MCF 10A (cell line): ENCODE results near the gene RAPGEF5. TPM values are rescaled to one million over a fixed set of nuclear protein-coding genes. Genes with fewer than 3 reads are reported as not detected.

Experiments
- BruUV-seq: library from RNA; stranded (reverse); fragments of 400-500 nt; replicated peaks from 2 replicates; lab custom pipeline; 2021; lab: Mats Ljungman, UMichigan
- CTCF ChIA-PET: fragments of 300-600 bp; sonication (Branson Sonifier 250); formaldehyde crosslinking; extraction: SDS; loops from one replicate; lab custom pipeline; 2021; ENCODE audit warnings: antibody characterized with exemption, inconsistent platforms; lab: Yijun Ruan, JAX
- POLR2A ChIA-PET: fragments of 300-600, 350-650 bp; sonication (Branson Sonifier 250); formaldehyde crosslinking; extraction: SDS; loops from one replicate; lab custom pipeline; 2020; ENCODE audit warnings: antibody characterized with exemption, inconsistent platforms; lab: Yijun Ruan, JAX
- DNase-seq: peaks from one replicate; pipeline ENCODE4 v3.0.0-alpha.2; 2018; ENCODE audit not compliant: unreplicated experiment
- H3K27ac Mint-ChIP-seq: one replicate; pipeline ENCODE4 v1.8.0; 2022; ENCODE audit warnings: mild to moderate bottlenecking, low read depth, mixed read lengths; ENCODE audit not compliant: unreplicated experiment
- H3K27me3 Mint-ChIP-seq: one replicate; pipeline ENCODE4 v1.8.0; 2022; ENCODE audit warnings: mixed read lengths; ENCODE audit not compliant: insufficient read depth, unreplicated experiment
- H3K36me3 Mint-ChIP-seq: one replicate; pipeline ENCODE4 v1.8.0; 2022; ENCODE audit warnings: mild to moderate bottlenecking, moderate library complexity, mixed read lengths; ENCODE audit not compliant: insufficient read depth, unreplicated experiment
- H3K4me1 Mint-ChIP-seq: one replicate; pipeline ENCODE4 v1.8.0; 2022; ENCODE audit warnings: mixed read lengths; ENCODE audit not compliant: insufficient read depth, unreplicated experiment
- H3K4me3 Mint-ChIP-seq: one replicate; pipeline ENCODE4 v1.8.0; 2022; ENCODE audit warnings: mild to moderate bottlenecking, moderate library complexity, mixed read lengths; ENCODE audit not compliant: unreplicated experiment
- H3K9me3 Mint-ChIP-seq: one replicate; pipeline ENCODE4 v1.8.0; 2022; ENCODE audit warnings: mixed read lengths; ENCODE audit not compliant: unreplicated experiment
- CTCF ChIP-seq: fragments of 200-600 bp; IDR thresholded peaks from one replicate; pipeline ENCODE4 v1.8.0; 2022; ENCODE audit warnings: antibody characterized with exemption, mild to moderate bottlenecking; ENCODE audit not compliant: unreplicated experiment
- intact Hi-C: fragments of 100-400 bp; cut with micrococcal nuclease; formaldehyde crosslinking; loops from 2 replicates; pipeline ENCODE4 v1.14.1; 2022
- total RNA-seq: library from RNA; stranded (reverse); gene quantifications from 2 replicates; pipeline ENCODE4 v1.2.3, GENCODE V29; 2022

The RAPGEF5 gene
- total RNA-seq, 1 experiment from 2014 or later: 1.9 TPM

GRCh38 chr7:22318376-22318775 is 38.6 kb downstream of the RAPGEF5 start:
- Mint-ChIP-seq H3K4me1 (no peaks in the 10 kb centered on the region), H3K27me3 (no peaks in the 10 kb centered on the region), H3K27ac (no peak overlapping the region), H3K4me3 (no peak overlapping the region), H3K36me3 (no peaks in the 10 kb centered on the region), H3K9me3 (no peaks in the 10 kb centered on the region)
- ChIA-PET CTCF (interaction anchor here (1.2 to 1.4 kb wide), 4 partner anchors 9 to 135 kb away, joined by 3 to 10 read pairs (median 6); no protein-coding TSS in a partner anchor), POLR2A (interaction anchor here (0.6 kb wide), 1 partner anchor 103 kb away, joined by 5 read pairs; no protein-coding TSS in a partner anchor)
- no peak for DNase-seq
- no peak for TF ChIP-seq CTCF
- intact Hi-C loops: no loop called here
- BruUV-seq: no TSS peak

- TF ChIP-seq CTCF: no peak
- H3K4me1 Mint-ChIP-seq: no peaks in the 10 kb centered on the region
- H3K4me3 Mint-ChIP-seq: no peak overlapping the region
- POLR2A ChIA-PET: interaction anchor here (0.6 kb wide), 1 partner anchor 104 kb away, joined by 5 read pairs; no protein-coding TSS in a partner anchor
- no peaks in the 10 kb centered on the region for H3K36me3 Mint-ChIP-seq
- intact Hi-C loops: no loop called here
- CTCF ChIA-PET: interaction anchor here (0.6 to 1.4 kb wide), 3 partner anchors 21 to 39 kb away, joined by 3 read pairs; no protein-coding TSS in a partner anchor
- H3K27me3 Mint-ChIP-seq: no peaks in the 10 kb centered on the region
- no peak for DNase-seq
- no peak overlapping the region for H3K27ac Mint-ChIP-seq
- BruUV-seq: no TSS peak
- no peaks in the 10 kb centered on the region for H3K9me3 Mint-ChIP-seq
These were observed 39.3 kb downstream of the RAPGEF5 start for GRCh38 chr7:22317632-22318031.

- no peaks in the 10 kb centered on the region for H3K27me3 Mint-ChIP-seq
- no peaks in the 10 kb centered on the region for H3K4me1 Mint-ChIP-seq
- BruUV-seq: no TSS peak
- no peak for DNase-seq
- no peaks in the 10 kb centered on the region for H3K36me3 Mint-ChIP-seq
- ChIA-PET CTCF (interaction anchor here (0.7 to 1.1 kb wide), 4 partner anchors 10 to 41 kb away, joined by 3 to 4 read pairs (median 3); no protein-coding TSS in a partner anchor), POLR2A (no interaction called here)
- intact Hi-C loops: no loop called here
- H3K9me3 Mint-ChIP-seq: no peaks in the 10 kb centered on the region
- no peak for TF ChIP-seq CTCF
- no peak overlapping the region for H3K4me3 Mint-ChIP-seq
- H3K27ac Mint-ChIP-seq: no peak overlapping the region
These were observed 40.0 kb downstream of the RAPGEF5 start for GRCh38 chr7:22316914-22317313.

- CTCF ChIA-PET: interaction anchor here (0.6 to 2.9 kb wide), 4 partner anchors 11 to 203 kb away, joined by 3 to 8 read pairs (median 4); no protein-coding TSS in a partner anchor
- Mint-ChIP-seq H3K4me1 (no peaks in the 10 kb centered on the region), H3K9me3 (peaks cover 12% of the 10 kb centered on the region), H3K27me3 (no peaks in the 10 kb centered on the region), H3K4me3 (no peak overlapping the region), H3K27ac (no peak overlapping the region), H3K36me3 (no peaks in the 10 kb centered on the region)
- intact Hi-C loops: no loop called here
- TF ChIP-seq CTCF: no peak
- no TSS peak for BruUV-seq
- DNase-seq: no peak
- POLR2A ChIA-PET: interaction anchor here (0.6 kb wide), 2 partner anchors 12 to 36 kb away, joined by 3 to 4 read pairs; no protein-coding TSS in a partner anchor
These were observed 49.1 kb downstream of the RAPGEF5 start for GRCh38 chr7:22307816-22308215.
